ENCODE measurements around the gene ACSL5.

The ACSL5 gene

DNA sequence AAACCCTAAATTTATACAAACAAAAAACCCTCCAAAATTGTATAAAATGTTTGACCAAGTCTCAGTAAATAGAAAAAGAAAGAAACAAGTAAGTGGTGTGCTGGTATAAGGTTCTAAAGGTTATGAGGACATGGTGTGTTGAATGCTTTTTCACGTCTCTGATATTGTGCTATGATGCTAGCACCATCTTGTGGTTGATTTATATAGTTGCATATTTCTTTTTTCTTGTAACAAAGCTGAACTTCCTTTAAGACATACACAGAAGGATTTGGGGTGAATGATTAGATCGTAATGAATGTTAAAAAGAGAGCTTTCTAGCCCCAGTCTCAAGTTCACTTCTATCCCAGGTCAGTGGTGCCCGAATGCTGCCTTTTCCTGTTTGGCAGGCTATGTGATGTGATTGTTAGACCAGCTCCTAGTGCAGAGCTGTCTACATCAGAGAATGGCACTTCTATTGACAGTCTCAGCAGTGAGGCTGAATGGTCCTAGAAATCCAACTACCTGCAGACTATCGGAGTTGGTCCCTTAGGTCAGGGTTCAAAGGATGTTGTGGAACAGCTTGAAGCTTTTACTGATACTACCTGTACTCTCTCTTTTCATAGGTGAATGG is 98.1 kb downstream of the ACSL5 start:
- peak; percentile 35 for DNase-seq

DNA sequence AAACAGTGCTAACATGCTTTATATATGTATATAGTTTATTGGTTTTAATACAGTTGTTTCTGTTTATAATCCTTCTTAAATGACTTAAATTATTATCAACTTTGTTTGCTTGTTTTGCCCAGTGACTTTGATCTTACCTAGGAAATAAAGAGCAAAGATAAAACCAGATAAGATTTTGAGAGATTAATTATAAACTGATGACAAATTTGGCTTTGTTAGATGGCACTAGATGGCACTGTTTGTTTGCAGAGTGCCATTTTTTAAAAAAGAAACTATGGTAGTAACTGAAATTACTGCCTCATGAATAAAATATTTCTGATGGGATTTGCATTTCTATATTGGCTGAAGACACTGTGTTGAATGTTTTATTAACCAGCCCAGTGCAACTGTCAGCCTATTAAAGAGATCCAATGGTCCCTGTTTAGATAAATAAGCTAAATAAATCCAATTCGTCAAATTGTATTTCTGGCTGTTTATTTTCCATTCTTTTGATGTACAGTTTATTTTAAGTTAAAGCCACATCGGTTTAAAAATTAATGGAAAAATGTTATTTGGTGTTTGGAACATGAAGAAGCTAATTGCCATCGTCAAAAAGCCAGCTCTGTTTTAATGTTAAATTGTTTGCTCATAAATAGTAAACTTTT is 101.8 kb downstream of the ACSL5 start:
- no peak for DNase-seq

Data from NCI-H748 treated with DMSO at 0.1 percent for 48 hours (cell line).